H1 (cell line): ENCODE results near the gene ZMIZ1. TPM values are rescaled to one million over a fixed set of nuclear protein-coding genes. Genes with fewer than 3 reads are reported as not detected.

ENCODE experiments used
- CTCF ChIA-PET: fragments of 300-600 bp; sonication (Branson Sonifier 250); formaldehyde crosslinking; loops from one replicate; lab custom pipeline; 2021; ENCODE audit not compliant: partially characterized antibody; lab: Charles Lee
- POLR2A ChIA-PET: fragments of 300-600 bp; sonication (Branson Sonifier 250); formaldehyde crosslinking; loops from one replicate; lab custom pipeline; 2021; ENCODE audit warnings: inconsistent platforms; ENCODE audit not compliant: partially characterized antibody; lab: Charles Lee
- DNase-seq, 2 experiments: peaks; one replicate each; pipeline versions ENCODE4 v3.0.0 to v3.0.0-alpha.2; 2010 to 2022; ENCODE audit warnings: low spot score in 2 of 2, low read depth in 1 of 2, mixed read lengths in 1 of 2
- FAIRE-seq: peaks from 2 replicates; lab custom pipeline; 2011; peaks lifted over from hg19 to GRCh38; lab: Jason Lieb, UNC
- H2AFZ ChIP-seq: 2 replicates; pipeline ENCODE4 v1.8.1; 2012; ENCODE audit warnings: low read length, inconsistent platforms
- H2AK5ac ChIP-seq: 2 replicates; pipeline ENCODE4 v1.6.1; 2013; ENCODE audit warnings: low read depth, low read length
- H2BK120ac ChIP-seq: replicated peaks from 2 replicates; pipeline ENCODE3; 2013; ENCODE audit warnings: low read depth, low read length, inconsistent platforms
- H2BK12ac ChIP-seq: 2 replicates; pipeline ENCODE4 v1.6.1; 2013; ENCODE audit warnings: low read depth, low read length
- H2BK15ac ChIP-seq: 2 replicates; pipeline ENCODE4 v1.6.1; 2013; ENCODE audit warnings: low read length
- H2BK20ac ChIP-seq: 2 replicates; pipeline ENCODE4 v1.6.1; 2013; ENCODE audit warnings: low read length
- H2BK5ac ChIP-seq: 2 replicates; pipeline ENCODE4 v1.6.1; 2013; ENCODE audit warnings: low read depth, low read length
- H3K14ac ChIP-seq: 2 replicates; pipeline ENCODE4 v1.6.1; 2013; ENCODE audit warnings: inconsistent platforms; ENCODE audit not compliant: insufficient read length
- H3K18ac ChIP-seq: 2 replicates; pipeline ENCODE4 v1.6.1; 2013; ENCODE audit warnings: low read length; ENCODE audit errors: extremely low read depth
- H3K23ac ChIP-seq: 2 replicates; pipeline ENCODE4 v1.6.1; 2013; ENCODE audit warnings: inconsistent platforms; ENCODE audit not compliant: insufficient read length
- H3K23me2 ChIP-seq: 2 replicates; pipeline ENCODE4 v1.6.1; 2013; ENCODE audit warnings: low read depth, low read length
- H3K27ac ChIP-seq: 2 replicates; pipeline ENCODE4 v1.6.1; 2011; ENCODE audit warnings: low read depth, low read length, inconsistent platforms
- H3K27me3 ChIP-seq, 4 experiments: replicated peaks in 1 of 4; 1 replicate in 1 of 4; 2 replicates in 3 of 4; pipeline versions ENCODE4 v1.6.1 to v1.8.1; 2011 to 2013; ENCODE audit warnings: low read length in 3 of 4, mild to moderate bottlenecking in 3 of 4, inconsistent platforms in 2 of 4, mixed read lengths in 2 of 4, moderate library complexity in 1 of 4; ENCODE audit not compliant: control insufficient read depth in 3 of 4, insufficient read depth in 3 of 4; ENCODE audit errors: extremely low read depth in 1 of 4
- H3K36me3 ChIP-seq, 4 experiments: 2 replicates each; pipeline versions ENCODE4 v1.6.1 to v1.8.1; 2011 to 2013; ENCODE audit warnings: mild to moderate bottlenecking in 4 of 4, low read length in 3 of 4, moderate library complexity in 2 of 4, control low read depth in 1 of 4, inconsistent platforms in 1 of 4; ENCODE audit not compliant: insufficient read depth in 4 of 4, control insufficient read depth in 2 of 4
- H3K4ac ChIP-seq: replicated peaks from 2 replicates; pipeline ENCODE3; 2013; ENCODE audit warnings: low read length, low read depth, mixed read lengths, inconsistent platforms; ENCODE audit not compliant: insufficient read length
- H3K4me1 ChIP-seq, 4 experiments: replicated peaks in 1 of 4; 1 replicate in 1 of 4; 2 replicates in 3 of 4; pipeline versions ENCODE4 v1.6.1 to v1.8.1; 2011 to 2013; ENCODE audit warnings: low read length in 3 of 4, inconsistent platforms in 2 of 4, mixed read lengths in 1 of 4; ENCODE audit not compliant: insufficient read depth in 4 of 4, control insufficient read depth in 3 of 4
- H3K4me2 ChIP-seq, 2 experiments: 2 replicates each; pipeline versions ENCODE4 v1.6.1 to v1.8.1; 2011 to 2013; ENCODE audit warnings: low read depth in 2 of 2, low read length in 2 of 2, control low read depth in 1 of 2, inconsistent platforms in 1 of 2, mild to moderate bottlenecking in 1 of 2; ENCODE audit not compliant: insufficient read depth in 1 of 2
- H3K4me3 ChIP-seq, 4 experiments: fragments of 200-600, 300-600 bp in 1 of 4; sonication (generic), shearing (Covaris generic), sonication (Bioruptor Twin) in 1 of 4; 2 replicates each; pipeline versions ENCODE4 v1.5.1 to v1.8.1; 2011 to 2016; ENCODE audit warnings: low read length in 4 of 4, low read depth in 3 of 4, control low read depth in 2 of 4, inconsistent platforms in 2 of 4, mild to moderate bottlenecking in 2 of 4, mixed read lengths in 1 of 4, moderate library complexity in 1 of 4; ENCODE audit not compliant: insufficient read depth in 2 of 4; ENCODE audit errors: extremely low read depth in 1 of 4
- H3K56ac ChIP-seq: replicated peaks from 2 replicates; pipeline ENCODE3; 2013; ENCODE audit warnings: low read depth, mild to moderate bottlenecking, mixed read lengths, low read length, inconsistent platforms; ENCODE audit not compliant: insufficient read length
- H3K79me1 ChIP-seq: 2 replicates; pipeline ENCODE4 v1.6.1; 2013; ENCODE audit warnings: low read depth, low read length, control low read depth
- H3K79me2 ChIP-seq, 2 experiments: 2 replicates each; pipeline versions ENCODE4 v1.6.1 to v1.8.1; 2012 to 2013; ENCODE audit warnings: low read length in 2 of 2, mild to moderate bottlenecking in 2 of 2, inconsistent platforms in 1 of 2; ENCODE audit not compliant: insufficient read depth in 2 of 2, control insufficient read depth in 1 of 2
- H3K9ac ChIP-seq, 4 experiments: replicated peaks in 1 of 4; 1 replicate in 1 of 4; 2 replicates in 3 of 4; pipeline versions ENCODE4 v1.6.1 to v1.8.1; 2011 to 2013; ENCODE audit warnings: low read depth in 3 of 4, low read length in 3 of 4, control low read depth in 2 of 4, mild to moderate bottlenecking in 2 of 4, moderate library complexity in 2 of 4, inconsistent platforms in 1 of 4; ENCODE audit errors: extremely low read depth in 1 of 4
- H3K9me3 ChIP-seq, 2 experiments: 2 replicates each; pipeline versions ENCODE4 v1.6.1 to v1.8.1; 2012 to 2013; ENCODE audit warnings: mild to moderate bottlenecking in 2 of 2, moderate library complexity in 2 of 2, control low read depth in 1 of 2, inconsistent platforms in 1 of 2, low read depth in 1 of 2, low read length in 1 of 2, mixed read lengths in 1 of 2; ENCODE audit not compliant: insufficient read depth in 2 of 2
- H4K20me1 ChIP-seq, 2 experiments: replicated peaks in 1 of 2; 2 replicates each; pipeline versions ENCODE3 to v1.8.1; 2011 to 2013; ENCODE audit warnings: inconsistent platforms in 2 of 2, low read length in 2 of 2, mild to moderate bottlenecking in 1 of 2; ENCODE audit not compliant: insufficient read depth in 2 of 2, control insufficient read depth in 1 of 2
- H4K5ac ChIP-seq: 2 replicates; pipeline ENCODE4 v1.6.1; 2013; ENCODE audit warnings: low read length, low read depth, mixed read lengths, inconsistent platforms; ENCODE audit not compliant: insufficient read length
- H4K8ac ChIP-seq: 2 replicates; pipeline ENCODE4 v1.8.0; 2013; ENCODE audit warnings: mild to moderate bottlenecking, moderate library complexity, low read length, inconsistent platforms; ENCODE audit not compliant: insufficient read depth; ENCODE audit errors: extremely low read depth
- H4K91ac ChIP-seq: replicated peaks from 2 replicates; pipeline ENCODE3; 2013; ENCODE audit warnings: low read length, mixed read lengths, inconsistent platforms; ENCODE audit not compliant: insufficient read length
- PHF8 ChIP-seq: fragments of 200-600 bp; sonication (generic); conservative IDR thresholded peaks from 2 replicates; pipeline ENCODE4 v1.7.1; 2012; ENCODE audit warnings: low read depth, mild to moderate bottlenecking, inconsistent platforms, low read length, moderate library complexity
- RAD21 ChIP-seq, 2 experiments: IDR thresholded peaks in 1 of 2; conservative IDR thresholded peaks in 1 of 2; 2 replicates each; pipeline ENCODE4 v1.6.1; 2011; ENCODE audit warnings: low read depth in 2 of 2, low read length in 2 of 2, improper control_type of control experiment in 1 of 2, inconsistent platforms in 1 of 2, mild to moderate bottlenecking in 1 of 2, moderate library complexity in 1 of 2
- WGBS, 2 experiments: shearing (Covaris generic) in 1 of 2; methylation state at CpG; one replicate each; pipeline versions ENCODE4 v1.1.6 to v1.1.7; 2013 to 2015; ENCODE audit warnings: low lambda C conversion rate in 2 of 2, mixed read lengths in 2 of 2, inconsistent platforms in 1 of 2, low coverage in 1 of 2, missing lambda C conversion rate in 1 of 2; ENCODE audit not compliant: insufficient replicate concordance in 2 of 2, insufficient coverage in 1 of 2, insufficient read length in 1 of 2; ENCODE audit errors: extremely low coverage in 1 of 2, missing lambda C conversion rate in 1 of 2; 5-methylcytosine and 5-hydroxymethylcytosine counted together
- polyA plus RNA-seq, 7 experiments: library from polyadenylated mRNA; depleted of rRNA in 3 of 7; stranded (reverse) in 5 of 7; unstranded in 2 of 7; fragments of >200 nt in 5 of 7; fragments of 200-250 nt in 2 of 7; gene quantifications; 1 replicate in 5 of 7; 2 replicates in 1 of 7; 4 replicates in 1 of 7; pipeline versions ENCODE4 v1.2.1 to v1.2.3, GENCODE V29; 2011 to 2013; ENCODE audit warnings: missing spikeins in 2 of 7, mixed read lengths in 2 of 7
- total RNA-seq: library from RNA; stranded (reverse); fragmentation: NEBNext Ultra II Directional; extraction: Animal tissue kit (Norgen Biotek cat#: 25700); gene quantifications from 2 replicates; pipeline ENCODE4 v1.2.1, GENCODE V29; 2021

Gene ZMIZ1
- total and polyA plus RNA-seq, 2 of the 8 experiments (the other 6 are each of a cell fraction or from before 2014, with no cell fraction given), result 8.1 to 28.0 TPM

GRCh38 chr10:79105150-79105739 is 36.5 kb downstream of the ZMIZ1 start:
- Histone ChIP-seq H3K56ac (no peak overlapping the region), H2BK20ac (no peak overlapping the region), H3K9ac (no peak overlapping the region), H3K4me2 (no peak overlapping the region), H2AFZ (no peak overlapping the region), H3K36me3 (no peaks in the 10 kb centered on the region), H3K9me3 (no peaks in the 10 kb centered on the region), H2BK120ac (no peak overlapping the region), H3K27ac (no peak overlapping the region), H3K4me1 (peaks cover 12 to 35% (median 20%) of the 10 kb centered on the region in 4 experiments), H4K5ac (no peak overlapping the region), H4K8ac (no peak overlapping the region), H2BK15ac (no peak overlapping the region), H4K91ac (no peak overlapping the region), H3K79me2 (peaks cover 14 to 99% of the 10 kb centered on the region in 2 experiments; a peak in 3 of 4 replicates), H3K18ac (no peak overlapping the region), H3K23me2 (no peaks in the 10 kb centered on the region; the same call in 1 of the 2 replicates), H2AK5ac (no peak overlapping the region), H2BK5ac (no peak overlapping the region), H3K27me3 (no peaks in the 10 kb centered on the region), H3K14ac (no peak overlapping the region), H3K4ac (no peak overlapping the region), H3K23ac (no peak overlapping the region), H3K79me1 (peaks cover 65% of the 10 kb centered on the region), H2BK12ac (no peak overlapping the region), H4K20me1 (peaks cover 34 to 42% of the 10 kb centered on the region in 2 experiments), H3K4me3 (no peak overlapping the region)
- TF ChIP-seq PHF8 (no peak), RAD21 (IDR thresholded peaks at IDR 0.05 in 1 of 2, conservative IDR thresholded peaks at IDR 0.05 in 1 of 2; ENCODE audit: low read depth in 2 of 2, low read length in 2 of 2) (0 out of 4 replicates have a peak, but pooled peaks of 1 of the 2 experiments have one; percentile 6)
- CTCF ChIA-PET, result interaction anchor here (0.7 to 3.3 kb wide), 17 partner anchors 10 to 350 kb away, joined by 3 to 16 read pairs (median 5); no protein-coding TSS in a partner anchor
- WGBS, 2 experiments, result 87% methylated on average over 11 of the region's 11 CpGs; no CpG with 5 or more reads in 1 of the 2 experiments
- POLR2A ChIA-PET, result interaction anchor here (0.8 kb wide), 1 partner anchor 9 kb away, joined by 3 read pairs; no protein-coding TSS in a partner anchor
- FAIRE-seq (no peak), DNase-seq (no peak)
